ENCODE data around the gene ELMO3. TPM values are rescaled to one million over a fixed set of nuclear protein-coding genes. Genes with fewer than 3 reads are reported as not detected.

The ELMO3 gene
- total and polyA plus RNA-seq, 2 of the 13 experiments (the other 11 are each of a cell fraction or from before 2014, with no cell fraction given) = 2.6 to 4.0 TPM

- no peak for TF ChIP-seq CREM (IDR thresholded peaks at IDR 0.05)
- peak; percentile 4; the same call in 1 of the 2 replicates for TF ChIP-seq CREM (CRISPR knock-in tag; IDR thresholded peaks at IDR 0.05)
- no peak for TF ChIP-seq SP2 (CRISPR knock-in tag; IDR thresholded peaks at IDR 0.05)
- 0 out of 2 replicates have a peak, but pooled peaks have one; percentile 44 for TF ChIP-seq ZNF230 (CRISPR knock-in tag; IDR thresholded peaks at IDR 0.05)
- TF ChIP-seq BCL6 (CRISPR knock-in tag; IDR thresholded peaks at IDR 0.05) = no peak
- no peak for TF ChIP-seq ZNF264 (CRISPR knock-in tag; IDR thresholded peaks at IDR 0.05)
- no peak for TF ChIP-seq MIER2 (CRISPR knock-in tag; IDR thresholded peaks at IDR 0.05)
- no peak for TF ChIP-seq ZBTB42 (CRISPR knock-in tag; IDR thresholded peaks at IDR 0.05)
- TF ChIP-seq ELF4 (CRISPR knock-in tag; IDR thresholded peaks at IDR 0.05; ENCODE audit: borderline replicate concordance) = no peak
- TF ChIP-seq HDAC6 (IDR thresholded peaks at IDR 0.05; ENCODE audit: low read depth, low read length) = no peak
- TF ChIP-seq PHF8 (CRISPR knock-in tag; IDR thresholded peaks at IDR 0.05) = no peak
- no peak; the same call in 1 of the 2 replicates for TF ChIP-seq ZNF350 (CRISPR knock-in tag; IDR thresholded peaks at IDR 0.05; ENCODE audit: borderline replicate concordance, low read depth)
- peak; percentile 9; the same call in 1 of the 2 replicates for TF ChIP-seq ZNF451 (CRISPR knock-in tag; IDR thresholded peaks at IDR 0.05)
- TF ChIP-seq, protein P1, sequence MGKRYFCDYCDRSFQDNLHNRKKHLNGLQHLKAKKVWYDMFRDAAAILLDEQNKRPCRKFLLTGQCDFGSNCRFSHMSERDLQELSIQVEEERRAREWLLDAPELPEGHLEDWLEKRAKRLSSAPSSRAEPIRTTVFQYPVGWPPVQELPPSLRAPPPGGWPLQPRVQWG (CRISPR knock-in tag; IDR thresholded peaks at IDR 0.05; ENCODE audit: borderline replicate concordance, low read depth) = no peak
- TF ChIP-seq CHCHD3 (CRISPR knock-in tag; IDR thresholded peaks at IDR 0.05) = no peak
- no peak for TF ChIP-seq KDM5B (CRISPR knock-in tag; IDR thresholded peaks at IDR 0.05; ENCODE audit: borderline replicate concordance)
- no peak for TF ChIP-seq KLF9 (CRISPR knock-in tag; IDR thresholded peaks at IDR 0.05; ENCODE audit: low read depth)
- TF ChIP-seq ZNF557 (CRISPR knock-in tag; IDR thresholded peaks at IDR 0.05) = 0 out of 2 replicates have a peak, but pooled peaks have one; percentile 61
- TF ChIP-seq, protein P2, sequence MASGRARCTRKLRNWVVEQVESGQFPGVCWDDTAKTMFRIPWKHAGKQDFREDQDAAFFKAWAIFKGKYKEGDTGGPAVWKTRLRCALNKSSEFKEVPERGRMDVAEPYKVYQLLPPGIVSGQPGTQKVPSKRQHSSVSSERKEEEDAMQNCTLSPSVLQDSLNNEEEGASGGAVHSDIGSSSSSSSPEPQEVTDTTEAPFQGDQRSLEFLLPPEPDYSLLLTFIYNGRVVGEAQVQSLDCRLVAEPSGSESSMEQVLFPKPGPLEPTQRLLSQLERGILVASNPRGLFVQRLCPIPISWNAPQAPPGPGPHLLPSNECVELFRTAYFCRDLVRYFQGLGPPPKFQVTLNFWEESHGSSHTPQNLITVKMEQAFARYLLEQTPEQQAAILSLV (CRISPR knock-in tag; IDR thresholded peaks at IDR 0.05; ENCODE audit: borderline replicate concordance) = no peak
- no peak for TF ChIP-seq HCFC1 (IDR thresholded peaks at IDR 0.05; ENCODE audit: low read depth, low read length)
- TF ChIP-seq ZNF549 (CRISPR knock-in tag; IDR thresholded peaks at IDR 0.05) = no peak
- TF ChIP-seq CBFB (CRISPR knock-in tag; IDR thresholded peaks at IDR 0.05) = no peak
- TF ChIP-seq, protein P3, sequence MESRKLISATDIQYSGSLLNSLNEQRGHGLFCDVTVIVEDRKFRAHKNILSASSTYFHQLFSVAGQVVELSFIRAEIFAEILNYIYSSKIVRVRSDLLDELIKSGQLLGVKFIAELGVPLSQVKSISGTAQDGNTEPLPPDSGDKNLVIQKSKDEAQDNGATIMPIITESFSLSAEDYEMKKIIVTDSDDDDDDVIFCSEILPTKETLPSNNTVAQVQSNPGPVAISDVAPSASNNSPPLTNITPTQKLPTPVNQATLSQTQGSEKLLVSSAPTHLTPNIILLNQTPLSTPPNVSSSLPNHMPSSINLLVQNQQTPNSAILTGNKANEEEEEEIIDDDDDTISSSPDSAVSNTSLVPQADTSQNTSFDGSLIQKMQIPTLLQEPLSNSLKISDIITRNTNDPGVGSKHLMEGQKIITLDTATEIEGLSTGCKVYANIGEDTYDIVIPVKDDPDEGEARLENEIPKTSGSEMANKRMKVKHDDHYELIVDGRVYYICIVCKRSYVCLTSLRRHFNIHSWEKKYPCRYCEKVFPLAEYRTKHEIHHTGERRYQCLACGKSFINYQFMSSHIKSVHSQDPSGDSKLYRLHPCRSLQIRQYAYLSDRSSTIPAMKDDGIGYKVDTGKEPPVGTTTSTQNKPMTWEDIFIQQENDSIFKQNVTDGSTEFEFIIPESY (CRISPR knock-in tag; IDR thresholded peaks at IDR 0.05) = 0 out of 2 replicates have a peak, but pooled peaks have one; percentile 8
- 0 out of 2 replicates have a peak, but pooled peaks have one; percentile 53 for TF ChIP-seq MEIS1 (CRISPR knock-in tag; IDR thresholded peaks at IDR 0.05; ENCODE audit: borderline replicate concordance)
- TF ChIP-seq, protein P4, sequence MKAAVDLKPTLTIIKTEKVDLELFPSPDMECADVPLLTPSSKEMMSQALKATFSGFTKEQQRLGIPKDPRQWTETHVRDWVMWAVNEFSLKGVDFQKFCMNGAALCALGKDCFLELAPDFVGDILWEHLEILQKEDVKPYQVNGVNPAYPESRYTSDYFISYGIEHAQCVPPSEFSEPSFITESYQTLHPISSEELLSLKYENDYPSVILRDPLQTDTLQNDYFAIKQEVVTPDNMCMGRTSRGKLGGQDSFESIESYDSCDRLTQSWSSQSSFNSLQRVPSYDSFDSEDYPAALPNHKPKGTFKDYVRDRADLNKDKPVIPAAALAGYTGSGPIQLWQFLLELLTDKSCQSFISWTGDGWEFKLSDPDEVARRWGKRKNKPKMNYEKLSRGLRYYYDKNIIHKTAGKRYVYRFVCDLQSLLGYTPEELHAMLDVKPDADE (CRISPR knock-in tag; IDR thresholded peaks at IDR 0.05) = no peak
- no peak for TF ChIP-seq ZNF570 (CRISPR knock-in tag; IDR thresholded peaks at IDR 0.05; ENCODE audit: borderline replicate concordance)
- TF ChIP-seq ZNF20 (CRISPR knock-in tag; IDR thresholded peaks at IDR 0.05) = no peak
- TF ChIP-seq ZBTB3 (CRISPR knock-in tag; IDR thresholded peaks at IDR 0.05; ENCODE audit: borderline replicate concordance, low read depth) = 0 out of 2 replicates have a peak, but pooled peaks have one; percentile 27
These were observed 6.1 kb upstream of the ELMO3 start (continued) for GRCh38 chr16:67192781-67193361.

Measured in HepG2 (cell line).